Anterior cingulate cortex (tissue), 58 donors: ENCODE measurements around the gene CLDN10.
"Not testable (repeated sequence)": the region's sequence is repeated elsewhere in the genome, so short reads cannot be mapped to it uniquely, and the experiment has no call there.

Experiments used
- DNase-seq, 58 donors: peaks; one replicate each; lab custom pipeline; 2025; lab: John Stamatoyannopoulos, UW

Gene CLDN10

GRCh38 chr13:95540888-95541287, 11.6 kb upstream of the CLDN10 start:
- peak in 51 of 58 donors; percentile 1 to 84 (median 46) for DNase-seq

- no peak for DNase-seq
These were observed 11.2 kb upstream of the CLDN10 start for GRCh38 chr13:95541308-95541707.

GRCh38 chr13:95541911-95542474, 10.5 kb upstream of the CLDN10 start:
- DNase-seq, result no peak

- no peak for DNase-seq
These were observed 8.2 kb upstream of the CLDN10 start for GRCh38 chr13:95544293-95544692.

GRCh38 chr13:95546919-95547318, 5.6 kb upstream of the CLDN10 start:
- DNase-seq, result no peak

GRCh38 chr13:95547531-95548167, 4.9 kb upstream of the CLDN10 start:
- DNase-seq, result no peak

- no peak for DNase-seq
These were observed 347 bp upstream of the CLDN10 start for GRCh38 chr13:95552208-95552538.

GRCh38 chr13:95553581-95554385, 1.3 kb downstream of the CLDN10 start:
- no peak for DNase-seq

- DNase-seq, result no peak
These were observed 4.5 kb downstream of the CLDN10 start for GRCh38 chr13:95557013-95557412.

GRCh38 chr13:95559100-95559499, 6.6 kb downstream of the CLDN10 start:
- no peak for DNase-seq

- no peak for DNase-seq
These were observed 7.9 kb downstream of the CLDN10 start for GRCh38 chr13:95560387-95560786.

GRCh38 chr13:95564091-95564490, 11.6 kb downstream of the CLDN10 start:
- DNase-seq, result no peak

GRCh38 chr13:95564733-95565291, 12.3 kb downstream of the CLDN10 start:
- no peak for DNase-seq

GRCh38 chr13:95565758-95566157, 13.2 kb downstream of the CLDN10 start:
- not testable (repeated sequence) for DNase-seq

GRCh38 chr13:95568131-95568530, 15.6 kb downstream of the CLDN10 start:
- DNase-seq, result no peak

GRCh38 chr13:95570016-95570415, 17.5 kb downstream of the CLDN10 start:
- DNase-seq, result no peak

- no peak for DNase-seq
These were observed 19.4 kb downstream of the CLDN10 start for GRCh38 chr13:95571941-95572340.

GRCh38 chr13:95573221-95573620, 20.7 kb downstream of the CLDN10 start:
- no peak for DNase-seq

- no peak for DNase-seq
These were observed 26.8 kb downstream of the CLDN10 start for GRCh38 chr13:95579303-95579702.

GRCh38 chr13:95585867-95586266, 33.3 kb downstream of the CLDN10 start:
- no peak for DNase-seq

GRCh38 chr13:95588134-95588533, 35.6 kb downstream of the CLDN10 start:
- DNase-seq, result no peak

GRCh38 chr13:95588721-95589120, 36.2 kb downstream of the CLDN10 start:
- DNase-seq, result no peak
